Small intestine (tissue), 7 donors: Measurements from ENCODE around the gene FLNC. TPM values are rescaled to one million over a fixed set of nuclear protein-coding genes. Genes with fewer than 3 reads are reported as not detected.

Experiments used
- DNase-seq, 2 donors: peaks; one replicate each; pipeline versions ENCODE4 v3.0.0 to v3.0.0-alpha.2; 2013
- FAIRE-seq: peaks from 2 replicates; lab custom pipeline; 2012; peaks lifted over from hg19 to GRCh38; lab: Jason Lieb, UNC
- H3K27ac ChIP-seq, 3 donors: one replicate each; pipeline ENCODE4 v1.5.1; 2013; ENCODE audit warnings: low read length in 2 of 3, mild to moderate bottlenecking in 2 of 3, control low read depth in 1 of 3, inconsistent platforms in 1 of 3, low read depth in 1 of 3, moderate library complexity in 1 of 3
- H3K27me3 ChIP-seq, 3 donors: one replicate each; pipeline ENCODE4 v1.6.1; 2013; ENCODE audit warnings: low read length in 3 of 3, inconsistent platforms in 1 of 3; ENCODE audit not compliant: control insufficient read depth in 3 of 3, insufficient read depth in 3 of 3
- H3K36me3 ChIP-seq, 3 donors: one replicate each; pipeline ENCODE4 v1.6.1; 2013; ENCODE audit warnings: low read length in 3 of 3, inconsistent platforms in 1 of 3, low read depth in 1 of 3, mild to moderate bottlenecking in 1 of 3, moderate library complexity in 1 of 3; ENCODE audit not compliant: control insufficient read depth in 3 of 3, insufficient read depth in 2 of 3
- H3K4me1 ChIP-seq, 3 donors: one replicate each; pipeline ENCODE4 v1.6.1; 2013; ENCODE audit warnings: low read length in 2 of 3, inconsistent platforms in 1 of 3, low read depth in 1 of 3, mild to moderate bottlenecking in 1 of 3, moderate library complexity in 1 of 3; ENCODE audit not compliant: control insufficient read depth in 3 of 3, insufficient read depth in 2 of 3
- H3K4me3 ChIP-seq, 3 donors: one replicate each; pipeline ENCODE4 v1.5.1; 2013; ENCODE audit warnings: low read length in 3 of 3, control low read depth in 1 of 3, inconsistent platforms in 1 of 3, low read depth in 1 of 3, mild to moderate bottlenecking in 1 of 3, moderate library complexity in 1 of 3
- H3K9me3 ChIP-seq, 2 donors: one replicate each; pipeline ENCODE4 v1.6.1; 2013; ENCODE audit warnings: low read depth in 1 of 2, low read length in 1 of 2; ENCODE audit not compliant: control insufficient read depth in 2 of 2, insufficient read depth in 1 of 2
- WGBS, 3 donors: extraction: QIAGEN DNeasy Blood & Tissue Kit; methylation state at CpG; one replicate each; pipeline ENCODE4 v1.1.7; 2013; 5-methylcytosine and 5-hydroxymethylcytosine counted together
- polyA plus RNA-seq, 4 donors: library from polyadenylated mRNA; stranded (reverse) in 3 of 4; unstranded in 1 of 4; fragments of 200-250 nt in 3 of 4; fragments of 120-200 nt in 1 of 4; gene quantifications; one replicate each; pipeline versions ENCODE4 v1.2.1 to v1.2.3, GENCODE V29; 2013
- donor health status: healthy with polysubstance abuse.
- donor health status: control.
- donor health status: control.
- donor health status: Bipolar disorder and iron deficiency.
- donor health status: healthy.

Gene FLNC
- polyA plus RNA-seq, 4 donors, result 8.1 to 31.9 (median 11.5) TPM

DNA sequence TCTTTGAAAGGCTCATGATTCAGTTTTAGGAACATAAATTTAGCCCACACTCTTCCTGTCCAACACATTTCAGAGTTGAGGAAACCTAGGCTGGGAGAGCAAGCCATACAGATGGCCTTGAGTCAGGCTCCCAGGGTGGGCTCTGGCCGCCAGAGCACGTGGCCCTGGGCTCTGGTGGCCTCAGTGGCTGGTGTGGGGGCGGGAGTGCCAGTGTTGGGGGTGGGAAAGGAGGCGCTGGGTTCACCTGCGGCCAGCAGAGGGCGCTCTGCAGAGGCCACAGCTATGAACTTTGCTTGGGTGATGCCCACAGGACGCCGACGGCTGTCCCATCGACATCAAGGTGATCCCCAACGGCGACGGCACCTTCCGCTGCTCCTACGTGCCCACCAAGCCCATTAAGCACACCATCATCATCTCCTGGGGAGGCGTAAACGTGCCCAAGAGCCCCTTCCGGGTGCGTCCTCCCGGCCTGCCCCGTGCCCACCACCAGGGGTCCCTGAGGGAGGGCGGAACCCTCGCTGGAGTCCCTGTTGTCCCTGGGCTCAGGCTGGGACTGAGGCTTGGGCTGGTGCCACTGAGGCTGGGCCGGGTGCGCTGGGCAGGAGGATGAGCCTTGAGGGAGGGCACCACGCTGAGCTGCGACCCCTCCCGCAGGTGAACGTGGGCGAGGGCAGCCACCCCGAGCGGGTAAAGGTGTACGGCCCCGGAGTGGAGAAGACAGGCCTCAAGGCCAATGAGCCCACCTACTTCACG is 11.9 kb downstream of the FLNC start:
- 39 to 53% (median 41%) methylated on average over 29 to 35 of the region's 35 CpGs for WGBS, 3 donors
- peaks cover 0 to 98% (median 0%) of the 10 kb centered on the region in 3 donors for H3K36me3 ChIP-seq
- H3K27me3 ChIP-seq, result no peaks in the 10 kb centered on the region
- peak; percentile 49 to 65 for DNase-seq
- no peaks in the 10 kb centered on the region for H3K4me1 ChIP-seq
- H3K4me3 ChIP-seq, result no peak overlapping the region
- H3K27ac ChIP-seq, result no peak overlapping the region
- H3K9me3 ChIP-seq, result no peaks in the 10 kb centered on the region
- no peak for FAIRE-seq

DNA sequence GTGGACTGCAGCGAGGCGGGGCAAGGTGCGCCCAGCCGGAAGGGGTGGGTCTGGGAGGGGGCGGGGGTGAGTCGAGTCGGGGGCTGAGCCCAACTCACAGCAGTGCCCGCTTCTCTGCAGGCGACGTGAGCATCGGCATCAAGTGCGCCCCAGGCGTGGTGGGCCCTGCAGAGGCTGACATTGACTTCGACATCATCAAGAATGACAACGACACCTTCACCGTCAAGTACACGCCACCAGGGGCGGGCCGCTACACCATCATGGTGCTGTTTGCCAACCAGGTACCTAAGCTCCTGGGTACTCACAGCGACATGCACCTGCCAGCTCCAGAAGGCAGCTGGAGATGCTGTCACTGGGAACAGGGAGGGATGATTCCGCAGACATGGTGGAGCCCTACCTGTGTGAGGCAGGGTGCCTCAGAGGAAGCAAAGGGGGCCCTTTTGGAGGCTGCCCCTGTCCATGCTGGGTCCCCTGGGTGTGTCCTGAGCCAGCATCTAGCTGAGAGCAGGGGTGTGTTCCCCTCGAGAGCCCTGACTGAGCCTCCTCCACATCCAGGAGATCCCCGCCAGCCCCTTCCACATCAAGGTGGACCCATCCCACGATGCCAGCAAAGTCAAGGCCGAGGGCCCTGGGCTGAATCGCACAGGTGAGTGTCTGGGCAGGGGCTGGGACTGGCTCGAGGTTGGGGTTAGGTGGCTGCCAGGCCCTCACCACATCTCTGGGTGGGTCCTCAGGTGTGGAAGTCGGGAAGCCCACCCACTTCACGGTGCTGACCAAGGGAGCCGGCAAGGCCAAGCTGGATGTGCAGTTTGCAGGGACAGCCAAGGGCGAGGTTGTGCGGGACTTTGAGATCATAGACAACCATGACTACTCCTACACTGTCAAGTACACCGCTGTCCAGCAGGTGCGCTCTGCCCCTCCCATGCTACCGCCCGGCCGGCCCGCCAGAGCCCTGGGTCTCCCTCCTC is 12.8 kb downstream of the FLNC start:
- Histone ChIP-seq H3K4me1 (no peaks in the 10 kb centered on the region), H3K27ac (no peak overlapping the region), H3K9me3 (no peaks in the 10 kb centered on the region), H3K4me3 (no peak overlapping the region), H3K36me3 (peaks cover 0 to 97% (median 0%) of the 10 kb centered on the region in 3 donors), H3K27me3 (no peaks in the 10 kb centered on the region)
- FAIRE-seq (no peak), DNase-seq (no peak)
- WGBS, 3 donors, result 75 to 93% (median 92%) methylated on average over 32 to 38 of the region's 38 CpGs

DNA sequence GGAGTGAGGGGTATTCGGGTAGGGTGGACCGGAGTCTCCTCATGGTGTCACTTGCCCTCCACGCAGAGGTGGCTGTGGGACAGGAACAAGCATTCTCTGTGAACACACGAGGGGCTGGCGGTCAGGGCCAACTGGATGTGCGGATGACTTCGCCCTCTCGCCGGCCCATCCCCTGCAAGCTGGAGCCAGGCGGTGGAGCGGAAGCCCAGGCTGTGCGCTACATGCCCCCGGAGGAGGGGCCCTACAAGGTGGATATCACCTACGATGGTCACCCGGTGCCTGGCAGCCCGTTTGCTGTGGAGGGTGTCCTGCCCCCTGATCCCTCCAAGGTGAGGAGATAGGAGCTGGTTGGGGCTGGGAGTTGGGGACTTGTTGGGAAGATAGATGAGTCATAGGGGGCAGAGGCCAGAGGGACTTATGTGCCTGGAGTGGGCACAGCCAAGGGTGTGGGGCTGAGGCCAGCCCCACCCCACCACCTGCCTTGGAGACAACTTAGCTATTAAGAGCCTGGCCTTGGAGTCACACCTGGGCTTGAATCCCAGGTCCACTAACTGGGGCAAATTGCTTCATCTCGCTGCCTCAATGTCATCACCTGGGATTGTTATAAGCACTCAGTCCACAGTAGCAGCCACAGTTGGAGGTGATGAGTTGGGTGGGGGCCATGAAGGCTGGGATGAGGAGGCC is 13.9 kb downstream of the FLNC start:
- H3K4me3 ChIP-seq, result no peak overlapping the region
- H3K27me3 ChIP-seq, result no peaks in the 10 kb centered on the region
- H3K27ac ChIP-seq, result no peak overlapping the region
- 83 to 92% (median 90%) methylated on average over 17 of the region's 17 CpGs for WGBS, 3 donors
- FAIRE-seq (no peak), DNase-seq (peak in 1 of 2 donors; percentile 13)
- no peaks in the 10 kb centered on the region for H3K4me1 ChIP-seq
- peaks cover 0 to 96% (median 0%) of the 10 kb centered on the region in 3 donors for H3K36me3 ChIP-seq
- H3K9me3 ChIP-seq, result no peaks in the 10 kb centered on the region

DNA sequence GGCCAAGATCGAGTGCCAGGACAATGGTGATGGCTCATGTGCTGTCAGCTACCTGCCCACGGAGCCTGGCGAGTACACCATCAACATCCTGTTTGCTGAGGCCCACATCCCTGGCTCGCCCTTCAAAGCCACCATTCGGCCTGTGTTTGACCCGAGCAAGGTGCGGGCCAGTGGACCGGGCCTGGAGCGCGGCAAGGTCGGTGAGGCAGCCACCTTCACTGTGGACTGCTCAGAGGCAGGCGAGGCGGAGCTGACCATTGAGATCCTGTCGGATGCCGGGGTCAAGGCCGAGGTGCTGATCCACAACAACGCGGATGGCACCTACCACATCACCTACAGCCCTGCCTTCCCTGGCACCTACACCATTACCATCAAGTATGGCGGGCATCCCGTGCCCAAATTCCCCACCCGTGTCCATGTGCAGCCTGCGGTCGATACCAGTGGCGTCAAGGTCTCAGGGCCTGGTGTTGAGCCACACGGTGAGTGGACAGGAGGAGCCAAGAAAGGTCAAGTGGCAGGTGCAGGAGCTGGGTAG is 14.6 kb downstream of the FLNC start:
- no peaks in the 10 kb centered on the region for H3K27me3 ChIP-seq
- FAIRE-seq, result no peak
- peaks cover 0 to 96% (median 0%) of the 10 kb centered on the region in 3 donors for H3K36me3 ChIP-seq
- peaks cover 0 to 3% (median 0%) of the 10 kb centered on the region in 3 donors for H3K4me1 ChIP-seq
- H3K27ac ChIP-seq, result no peak overlapping the region
- H3K9me3 ChIP-seq, result no peaks in the 10 kb centered on the region
- WGBS, 3 donors, result 90 to 94% (median 94%) methylated on average over 25 of the region's 25 CpGs
- no peak overlapping the region for H3K4me3 ChIP-seq
- DNase-seq, result no peak

DNA sequence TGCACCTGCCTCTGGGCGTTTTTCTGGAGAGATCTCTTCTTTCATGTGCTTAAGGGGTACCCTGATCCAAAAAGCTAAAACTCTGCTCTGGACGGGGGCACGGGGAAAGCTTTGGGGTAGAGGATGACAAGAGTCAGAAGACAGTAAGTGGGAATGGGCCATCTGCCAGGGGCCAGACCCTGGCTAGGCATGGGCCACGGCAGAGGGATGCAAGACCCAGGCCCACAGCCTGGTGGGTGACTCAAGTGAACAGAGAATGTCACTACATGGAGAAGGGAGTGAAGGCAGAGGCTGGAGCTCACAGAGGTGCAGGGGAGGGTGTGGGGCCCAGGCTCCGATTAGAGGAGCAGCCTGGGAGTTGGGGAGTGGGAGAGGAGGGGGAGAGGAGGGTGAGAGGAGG is 15.3 kb downstream of the FLNC start:
- H3K9me3 ChIP-seq, result no peaks in the 10 kb centered on the region
- FAIRE-seq (no peak), DNase-seq (no peak)
- no peak overlapping the region for H3K27ac ChIP-seq
- H3K4me3 ChIP-seq, result no peak overlapping the region
- peaks cover 0 to 9% (median 0%) of the 10 kb centered on the region in 3 donors for H3K4me1 ChIP-seq
- H3K36me3 ChIP-seq, result peaks cover 0 to 96% (median 0%) of the 10 kb centered on the region in 3 donors
- no peaks in the 10 kb centered on the region for H3K27me3 ChIP-seq
- 84 to 87% (median 84%) methylated on average over 5 of the region's 5 CpGs for WGBS, 3 donors

DNA sequence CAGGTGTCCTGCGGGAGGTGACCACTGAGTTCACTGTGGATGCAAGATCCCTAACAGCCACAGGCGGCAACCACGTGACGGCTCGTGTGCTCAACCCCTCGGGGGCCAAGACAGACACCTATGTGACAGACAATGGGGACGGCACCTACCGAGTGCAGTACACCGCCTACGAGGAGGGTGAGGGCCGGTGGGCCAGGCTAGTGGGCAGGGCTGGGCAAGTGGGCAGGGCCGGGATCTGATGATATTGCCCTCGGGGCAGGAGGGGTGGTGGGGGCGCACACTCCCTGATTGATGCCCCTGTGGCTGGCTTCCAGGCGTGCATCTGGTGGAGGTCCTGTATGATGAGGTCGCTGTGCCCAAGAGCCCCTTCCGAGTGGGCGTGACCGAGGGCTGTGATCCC is 15.8 kb downstream of the FLNC start:
- no peak overlapping the region for H3K4me3 ChIP-seq
- H3K36me3 ChIP-seq, result peaks cover 0 to 96% (median 0%) of the 10 kb centered on the region in 3 donors
- H3K27me3 ChIP-seq, result no peaks in the 10 kb centered on the region
- WGBS, 3 donors, result 84 to 86% (median 85%) methylated on average over 16 to 19 of the region's 19 CpGs
- no peaks in the 10 kb centered on the region for H3K9me3 ChIP-seq
- DNase-seq, result no peak
- no peak overlapping the region for H3K27ac ChIP-seq
- FAIRE-seq, result no peak
- H3K4me1 ChIP-seq, result peaks cover 0 to 10% (median 0%) of the 10 kb centered on the region in 3 donors

DNA sequence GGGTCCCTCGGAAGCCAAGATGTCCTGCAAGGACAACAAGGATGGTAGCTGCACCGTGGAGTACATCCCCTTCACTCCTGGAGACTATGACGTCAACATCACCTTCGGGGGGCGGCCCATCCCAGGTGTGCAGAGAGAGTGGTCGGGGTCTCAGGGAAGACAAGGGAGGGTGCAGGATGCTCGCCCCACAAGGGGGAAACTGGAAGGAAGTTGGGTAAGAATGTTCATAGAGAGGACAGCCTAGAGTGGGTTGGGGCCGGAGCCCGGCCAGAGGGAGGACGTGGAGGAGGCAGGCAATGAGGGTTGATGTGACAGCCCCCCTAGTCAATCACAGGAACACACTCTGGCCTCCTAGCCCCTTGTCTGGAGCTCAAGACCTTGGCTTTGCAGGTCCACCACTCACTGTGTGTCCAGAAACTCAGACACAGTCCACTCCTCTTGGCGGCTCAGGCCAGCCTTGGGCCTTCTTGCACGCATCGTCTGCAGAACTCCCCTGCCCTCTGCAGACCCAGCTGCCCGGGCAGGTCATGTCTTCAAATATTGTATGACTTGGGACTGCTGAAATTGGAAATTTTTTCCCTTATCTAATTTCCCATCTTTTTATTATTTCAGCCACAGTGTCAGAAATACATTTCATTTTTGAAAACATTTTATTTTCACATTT is 16.7 kb downstream of the FLNC start:
- 90 to 94% (median 92%) methylated on average over 14 of the region's 14 CpGs for WGBS, 3 donors
- Histone ChIP-seq H3K27me3 (no peaks in the 10 kb centered on the region), H3K9me3 (no peaks in the 10 kb centered on the region), H3K27ac (no peak overlapping the region), H3K4me3 (no peak overlapping the region), H3K36me3 (peaks cover 0 to 95% (median 0%) of the 10 kb centered on the region in 3 donors), H3K4me1 (peaks cover 0 to 10% (median 0%) of the 10 kb centered on the region in 3 donors)
- FAIRE-seq, result no peak
- DNase-seq, result no peak
